Astrocyte (in vitro differentiated cells and primary cell): ENCODE measurements around the gene MYO5B. TPM values are rescaled to one million over a fixed set of nuclear protein-coding genes. Genes with fewer than 3 reads are reported as not detected.
A peak's percentile ranks its signal among the peaks of the same experiment; 100 is the strongest.

Experiments used
- DNase-seq: peaks from one replicate; pipeline ENCODE4 v3.0.0-alpha.2; 2010; ENCODE audit warnings: low read depth
- FAIRE-seq: peaks from 2 replicates; lab custom pipeline; 2011; peaks lifted over from hg19 to GRCh38; lab: Jason Lieb, UNC
- H2AFZ ChIP-seq: 2 replicates; pipeline ENCODE4 v1.6.0; 2012; ENCODE audit warnings: low read depth, low read length, inconsistent platforms
- H3K27ac ChIP-seq: 2 replicates; pipeline ENCODE4 v1.5.1; 2011; ENCODE audit warnings: low read depth, low read length, inconsistent platforms
- H3K27me3 ChIP-seq: 2 replicates; pipeline ENCODE4 v1.6.0; 2011; ENCODE audit warnings: low read length, inconsistent platforms; ENCODE audit not compliant: insufficient read depth
- H3K36me3 ChIP-seq: 2 replicates; pipeline ENCODE4 v1.5.1; 2011; ENCODE audit warnings: low read length, inconsistent platforms; ENCODE audit not compliant: insufficient read depth
- H3K4me1 ChIP-seq: 2 replicates; pipeline ENCODE4 v1.5.1; 2011; ENCODE audit warnings: low read length, inconsistent platforms; ENCODE audit not compliant: insufficient read depth
- H3K4me2 ChIP-seq: 2 replicates; pipeline ENCODE4 v1.6.0; 2012; ENCODE audit warnings: low read length, inconsistent platforms
- H3K4me3 ChIP-seq: 2 replicates; pipeline ENCODE4 v1.5.1; 2011; ENCODE audit warnings: low read depth, mild to moderate bottlenecking, low read length, inconsistent platforms; ENCODE audit not compliant: insufficient read depth
- H3K79me2 ChIP-seq: 2 replicates; pipeline ENCODE4 v1.6.0; 2012; ENCODE audit warnings: mild to moderate bottlenecking, low read length, inconsistent platforms; ENCODE audit not compliant: insufficient read depth
- H3K9ac ChIP-seq: 2 replicates; pipeline ENCODE4 v1.6.0; 2012; ENCODE audit warnings: mild to moderate bottlenecking, low read length, inconsistent platforms
- H3K9me3 ChIP-seq: 2 replicates; pipeline ENCODE4 v1.5.1; 2012; ENCODE audit warnings: low read depth, mild to moderate bottlenecking, low read length, inconsistent platforms; ENCODE audit not compliant: insufficient read depth
- H4K20me1 ChIP-seq: 2 replicates; pipeline ENCODE4 v1.6.0; 2012; ENCODE audit warnings: low read length, inconsistent platforms; ENCODE audit not compliant: insufficient read depth
- H3K27ac Mint-ChIP-seq: one replicate; pipeline ENCODE4 v1.8.0; 2021; ENCODE audit warnings: mild to moderate bottlenecking, mixed read lengths; ENCODE audit not compliant: unreplicated experiment
- H3K27me3 Mint-ChIP-seq: one replicate; pipeline ENCODE4 v1.8.0; 2021; ENCODE audit warnings: low read depth, mixed read lengths; ENCODE audit not compliant: unreplicated experiment
- H3K36me3 Mint-ChIP-seq: one replicate; pipeline ENCODE4 v1.8.0; 2021; ENCODE audit warnings: low read depth, mixed read lengths; ENCODE audit not compliant: unreplicated experiment
- H3K4me1 Mint-ChIP-seq: one replicate; pipeline ENCODE4 v1.8.0; 2021; ENCODE audit warnings: low read depth, mixed read lengths; ENCODE audit not compliant: unreplicated experiment
- H3K4me3 Mint-ChIP-seq: one replicate; pipeline ENCODE4 v1.8.0; 2021; ENCODE audit warnings: mild to moderate bottlenecking, moderate library complexity, mixed read lengths; ENCODE audit not compliant: unreplicated experiment
- H3K9me3 Mint-ChIP-seq: one replicate; pipeline ENCODE4 v1.8.0; 2021; ENCODE audit warnings: mild to moderate bottlenecking, mixed read lengths; ENCODE audit not compliant: unreplicated experiment
- EZH2 ChIP-seq: IDR thresholded peaks from 2 replicates; pipeline ENCODE4 v1.6.1; 2012; ENCODE audit warnings: mild to moderate bottlenecking, low read length, inconsistent platforms; ENCODE audit not compliant: insufficient read depth
- total RNA-seq: library from RNA; stranded (reverse); gene quantifications from 2 replicates; pipeline ENCODE4 v1.2.1, GENCODE V29; 2021
- TF ChIP-seq, protein P1 (sequence below): IDR thresholded peaks from 2 replicates; pipeline ENCODE4 v1.5.1; 2011; ENCODE audit warnings: low read depth, mild to moderate bottlenecking, inconsistent platforms, low read length, moderate library complexity; ENCODE audit not compliant: insufficient read depth

Gene MYO5B
- total RNA-seq, 1 donor from 2014 or later: 8.3 TPM

DNA sequence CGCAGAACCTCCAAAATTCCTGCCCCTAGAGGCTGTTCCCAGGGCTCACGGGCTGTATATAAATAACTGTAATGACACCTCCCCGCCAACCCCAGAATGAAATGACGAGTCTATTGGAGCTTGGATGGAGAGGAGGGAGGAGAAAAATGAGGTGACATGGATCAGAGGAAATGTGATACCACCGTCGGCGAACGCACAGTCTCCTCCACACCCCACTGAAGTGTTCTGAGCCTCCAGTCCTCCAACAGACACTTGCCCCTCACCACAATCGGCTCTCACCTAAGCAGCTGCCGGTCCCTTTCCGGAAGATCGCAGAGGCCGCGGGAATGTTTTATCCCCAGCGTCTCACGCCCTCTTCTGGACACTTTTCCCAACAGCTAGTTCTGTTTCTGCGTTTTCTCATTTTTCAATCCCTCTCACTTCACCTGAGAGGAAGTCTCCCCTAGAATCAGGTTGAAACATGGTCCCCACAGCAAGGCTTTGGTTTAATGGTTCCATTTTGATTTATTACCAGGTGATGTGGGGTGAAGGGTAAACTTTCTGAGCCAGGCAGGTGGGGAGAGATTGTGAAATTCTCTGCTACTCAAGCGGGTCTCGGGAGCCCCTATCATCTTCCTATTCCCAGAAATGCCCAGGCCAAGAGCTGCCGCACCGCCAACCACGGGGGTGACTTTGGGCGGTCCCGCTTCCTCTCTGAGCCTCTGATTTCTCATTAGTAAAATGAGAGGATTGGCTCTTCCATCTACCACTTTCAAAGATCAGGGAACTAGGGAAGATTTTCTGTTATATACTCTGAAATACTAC lies 9.1 kb upstream of the MYO5B start:
- Histone ChIP-seq H3K4me2 (peak overlapping the region; percentile 42), H4K20me1 (no peaks in the 10 kb centered on the region), H3K27me3 (peaks cover 31% of the 10 kb centered on the region), H3K4me1 (no peaks in the 10 kb centered on the region), H2AFZ (peak overlapping the region; percentile 53), H3K9me3 (no peaks in the 10 kb centered on the region), H3K36me3 (no peaks in the 10 kb centered on the region), H3K79me2 (no peaks in the 10 kb centered on the region), H3K9ac (no peak overlapping the region), H3K4me3 (no peak overlapping the region), H3K27ac (no peak overlapping the region)
- FAIRE-seq: no peak
- no peak for TF ChIP-seq EZH2
- TF ChIP-seq, protein P1, sequence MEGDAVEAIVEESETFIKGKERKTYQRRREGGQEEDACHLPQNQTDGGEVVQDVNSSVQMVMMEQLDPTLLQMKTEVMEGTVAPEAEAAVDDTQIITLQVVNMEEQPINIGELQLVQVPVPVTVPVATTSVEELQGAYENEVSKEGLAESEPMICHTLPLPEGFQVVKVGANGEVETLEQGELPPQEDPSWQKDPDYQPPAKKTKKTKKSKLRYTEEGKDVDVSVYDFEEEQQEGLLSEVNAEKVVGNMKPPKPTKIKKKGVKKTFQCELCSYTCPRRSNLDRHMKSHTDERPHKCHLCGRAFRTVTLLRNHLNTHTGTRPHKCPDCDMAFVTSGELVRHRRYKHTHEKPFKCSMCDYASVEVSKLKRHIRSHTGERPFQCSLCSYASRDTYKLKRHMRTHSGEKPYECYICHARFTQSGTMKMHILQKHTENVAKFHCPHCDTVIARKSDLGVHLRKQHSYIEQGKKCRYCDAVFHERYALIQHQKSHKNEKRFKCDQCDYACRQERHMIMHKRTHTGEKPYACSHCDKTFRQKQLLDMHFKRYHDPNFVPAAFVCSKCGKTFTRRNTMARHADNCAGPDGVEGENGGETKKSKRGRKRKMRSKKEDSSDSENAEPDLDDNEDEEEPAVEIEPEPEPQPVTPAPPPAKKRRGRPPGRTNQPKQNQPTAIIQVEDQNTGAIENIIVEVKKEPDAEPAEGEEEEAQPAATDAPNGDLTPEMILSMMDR: peak; percentile 55
- Mint-ChIP-seq H3K36me3 (no peaks in the 10 kb centered on the region), H3K4me1 (no peaks in the 10 kb centered on the region), H3K27me3 (peaks cover 36% of the 10 kb centered on the region), H3K27ac (no peak overlapping the region), H3K9me3 (peaks cover 2% of the 10 kb centered on the region), H3K4me3 (no peak overlapping the region)
- DNase-seq: peak; percentile 3

DNA sequence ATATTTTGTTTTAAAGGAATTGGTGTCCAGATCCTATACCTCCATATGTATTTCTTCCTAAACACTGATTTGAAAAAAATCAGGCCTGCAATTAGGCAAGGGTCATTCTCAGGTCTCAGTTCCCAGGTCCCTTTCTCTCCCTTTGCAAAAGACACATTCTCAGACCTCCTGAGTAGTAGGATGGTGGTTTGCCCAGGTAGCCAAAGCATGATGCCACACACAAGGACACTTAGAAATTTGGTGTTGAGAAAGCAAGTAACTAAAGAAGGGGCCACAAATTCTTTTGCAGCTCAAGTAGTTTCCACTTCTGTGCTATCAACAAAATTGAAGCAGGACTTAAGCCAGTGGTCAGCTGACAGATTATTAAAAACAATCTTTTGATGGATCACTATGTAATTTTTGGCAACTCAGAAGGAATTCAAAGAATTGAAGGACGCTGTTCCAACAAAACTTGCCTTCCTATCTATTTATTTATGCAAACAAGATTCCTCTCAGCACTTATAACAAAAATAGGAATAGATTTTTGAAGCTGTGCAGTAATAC lies 6.6 kb upstream of the MYO5B start:
- H3K36me3 Mint-ChIP-seq: no peaks in the 10 kb centered on the region
- H3K4me1 Mint-ChIP-seq: no peaks in the 10 kb centered on the region
- Histone ChIP-seq H3K9me3 (no peaks in the 10 kb centered on the region), H4K20me1 (no peaks in the 10 kb centered on the region), H3K27ac (no peak overlapping the region), H3K4me1 (no peaks in the 10 kb centered on the region), H3K36me3 (no peaks in the 10 kb centered on the region), H2AFZ (no peak overlapping the region), H3K27me3 (peaks cover 38% of the 10 kb centered on the region), H3K4me2 (no peak overlapping the region), H3K9ac (no peak overlapping the region), H3K4me3 (no peak overlapping the region), H3K79me2 (no peaks in the 10 kb centered on the region)
- peaks cover 45% of the 10 kb centered on the region for H3K27me3 Mint-ChIP-seq
- H3K4me3 Mint-ChIP-seq: no peak overlapping the region
- peaks cover 2% of the 10 kb centered on the region for H3K9me3 Mint-ChIP-seq
- FAIRE-seq: no peak
- H3K27ac Mint-ChIP-seq: no peak overlapping the region
- no peak for DNase-seq
- no peak for TF ChIP-seq EZH2
- TF ChIP-seq, protein P1: no peak

DNA sequence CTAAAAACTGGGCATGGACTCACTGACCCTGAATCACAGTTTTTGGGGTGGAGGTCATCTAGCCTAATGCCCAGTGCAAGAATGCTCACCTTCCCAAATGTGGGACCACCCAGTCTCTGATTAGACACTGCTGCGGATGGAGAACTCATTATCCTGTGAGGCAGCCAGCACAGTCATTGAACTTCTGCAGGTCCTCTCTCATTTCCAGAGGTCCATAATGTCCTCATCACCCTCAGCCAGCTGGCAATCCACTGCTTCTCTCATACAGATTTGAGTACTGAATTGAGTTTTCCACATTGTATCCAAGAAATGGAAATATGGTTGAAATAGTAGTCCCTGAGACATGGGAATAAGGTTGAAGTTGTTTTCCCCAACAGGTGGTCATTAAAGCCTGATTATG lies 5.0 kb upstream of the MYO5B start:
- Histone ChIP-seq H4K20me1 (no peaks in the 10 kb centered on the region), H3K79me2 (no peaks in the 10 kb centered on the region), H3K36me3 (no peaks in the 10 kb centered on the region), H3K9me3 (no peaks in the 10 kb centered on the region), H3K27me3 (peaks cover 52% of the 10 kb centered on the region), H3K27ac (no peak overlapping the region), H3K4me1 (no peaks in the 10 kb centered on the region), H3K4me3 (no peak overlapping the region), H3K4me2 (no peak overlapping the region), H3K9ac (no peak overlapping the region), H2AFZ (no peak overlapping the region)
- H3K4me3 Mint-ChIP-seq: no peak overlapping the region
- H3K36me3 Mint-ChIP-seq: no peaks in the 10 kb centered on the region
- H3K9me3 Mint-ChIP-seq: peaks cover 2% of the 10 kb centered on the region
- FAIRE-seq: no peak
- DNase-seq: no peak
- no peak overlapping the region for H3K27ac Mint-ChIP-seq
- no peaks in the 10 kb centered on the region for H3K4me1 Mint-ChIP-seq
- TF ChIP-seq, protein P1: no peak
- TF ChIP-seq EZH2: no peak
- peaks cover 51% of the 10 kb centered on the region for H3K27me3 Mint-ChIP-seq
